Measurements from ENCODE around the gene SOX18. TPM values are rescaled to one million over a fixed set of nuclear protein-coding genes. Genes with fewer than 3 reads are reported as not detected.

The SOX18 gene
- total and polyA plus RNA-seq, 2 of the 13 experiments (the other 11 are each of a cell fraction or from before 2014, with no cell fraction given): 1.6 to 1.9 TPM

DNA sequence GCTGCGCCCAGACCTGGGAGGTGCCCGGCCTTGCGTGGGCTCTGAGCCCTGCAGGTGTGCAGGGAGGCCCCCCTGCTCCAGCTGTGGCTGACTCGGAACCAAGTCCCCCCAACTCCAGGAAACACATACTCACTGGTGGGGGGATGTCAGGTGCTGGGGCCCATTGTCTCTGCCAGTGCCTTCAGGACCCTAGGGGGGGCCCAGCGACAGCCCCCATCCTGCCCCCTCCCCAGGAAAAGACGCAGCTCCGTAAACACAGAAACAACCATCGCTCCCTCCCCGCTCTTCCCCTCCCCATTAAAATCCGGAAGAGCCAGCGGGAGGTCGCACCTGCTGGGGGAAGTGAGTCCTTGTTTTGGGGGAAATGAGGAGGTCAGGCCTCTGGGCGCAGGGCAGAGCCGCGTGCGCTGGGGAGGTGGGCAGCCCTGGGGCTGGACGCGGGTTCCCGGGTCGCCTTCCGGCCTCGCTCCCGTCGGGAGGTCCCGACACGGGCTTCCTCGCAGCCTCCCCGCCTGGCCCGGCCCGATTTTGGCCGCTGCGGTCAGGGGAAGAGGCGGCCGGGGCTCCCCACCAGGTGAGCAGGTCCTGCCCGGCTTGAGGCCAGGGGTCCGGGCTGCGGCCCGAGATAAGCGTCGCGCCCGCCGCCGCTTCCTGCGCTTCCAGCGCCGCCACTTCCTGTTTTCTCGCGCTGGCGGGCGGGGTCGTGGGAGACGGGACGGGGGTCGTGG lies 7.2 kb downstream of the SOX18 start (continued):
- TF ChIP-seq, protein P1, sequence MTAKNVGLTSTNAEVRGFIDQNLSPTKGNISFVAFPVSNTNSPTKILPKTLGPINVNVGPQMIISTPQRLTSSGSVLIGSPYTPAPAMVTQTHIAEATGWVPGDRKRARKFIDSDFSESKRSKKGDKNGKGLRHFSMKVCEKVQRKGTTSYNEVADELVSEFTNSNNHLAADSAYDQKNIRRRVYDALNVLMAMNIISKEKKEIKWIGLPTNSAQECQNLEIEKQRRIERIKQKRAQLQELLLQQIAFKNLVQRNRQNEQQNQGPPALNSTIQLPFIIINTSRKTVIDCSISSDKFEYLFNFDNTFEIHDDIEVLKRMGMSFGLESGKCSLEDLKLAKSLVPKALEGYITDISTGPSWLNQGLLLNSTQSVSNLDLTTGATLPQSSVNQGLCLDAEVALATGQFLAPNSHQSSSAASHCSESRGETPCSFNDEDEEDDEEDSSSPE (CRISPR knock-in tag; IDR thresholded peaks at IDR 0.05): peak; percentile 49
- TF ChIP-seq SETDB1 (CRISPR knock-in tag; IDR thresholded peaks at IDR 0.05; ENCODE audit: borderline replicate concordance) (no peak), ZNF567 (CRISPR knock-in tag; IDR thresholded peaks at IDR 0.05; ENCODE audit: borderline replicate concordance) (0 out of 2 replicates have a peak, but pooled peaks have one; percentile 75), SNAI1 (CRISPR knock-in tag; IDR thresholded peaks at IDR 0.05; ENCODE audit: borderline replicate concordance) (peak; percentile 45; the same call in 1 of the 2 replicates), ZFP36 (IDR thresholded peaks at IDR 0.05; ENCODE audit: borderline replicate concordance, low read depth, low read length, partially characterized antibody) (no peak), PREB (CRISPR knock-in tag; IDR thresholded peaks at IDR 0.05) (no peak), ARNTL (CRISPR knock-in tag; IDR thresholded peaks at IDR 0.05) (no peak), ZNF776 (CRISPR knock-in tag; IDR thresholded peaks at IDR 0.05) (peak; percentile 74; the same call in 1 of the 2 replicates), ZSCAN21 (CRISPR knock-in tag; IDR thresholded peaks at IDR 0.05; ENCODE audit: borderline replicate concordance) (peak; percentile 47), ZMYM2 (CRISPR knock-in tag; IDR thresholded peaks at IDR 0.05) (no peak), MEF2D (CRISPR knock-in tag; IDR thresholded peaks at IDR 0.05) (no peak; the same call in 1 of the 2 replicates), ZNF496 (CRISPR knock-in tag; IDR thresholded peaks at IDR 0.05; ENCODE audit: insufficient replicate concordance) (no peak), ZNF460 (CRISPR knock-in tag; IDR thresholded peaks at IDR 0.05; ENCODE audit: borderline replicate concordance) (no peak), SP4 (CRISPR knock-in tag; IDR thresholded peaks at IDR 0.05) (peak; percentile 74), MYC (CRISPR knock-in tag; IDR thresholded peaks at IDR 0.05; ENCODE audit: borderline replicate concordance) (peak; percentile 76; the same call in 1 of the 2 replicates), ASH2L (IDR thresholded peaks at IDR 0.05; ENCODE audit: insufficient read length, low read depth, low read length) (no peak), ZNF841 (CRISPR knock-in tag; IDR thresholded peaks at IDR 0.05; ENCODE audit: borderline replicate concordance) (no peak), CAMTA2 (CRISPR knock-in tag; IDR thresholded peaks at IDR 0.05; ENCODE audit: borderline replicate concordance) (0 out of 2 replicates have a peak, but pooled peaks have one; percentile 89)
- TF ChIP-seq, protein P2, sequence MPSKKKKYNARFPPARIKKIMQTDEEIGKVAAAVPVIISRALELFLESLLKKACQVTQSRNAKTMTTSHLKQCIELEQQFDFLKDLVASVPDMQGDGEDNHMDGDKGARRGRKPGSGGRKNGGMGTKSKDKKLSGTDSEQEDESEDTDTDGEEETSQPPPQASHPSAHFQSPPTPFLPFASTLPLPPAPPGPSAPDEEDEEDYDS (CRISPR knock-in tag; IDR thresholded peaks at IDR 0.05): no peak; the same call in 1 of the 2 replicates
- TF ChIP-seq, protein P3, sequence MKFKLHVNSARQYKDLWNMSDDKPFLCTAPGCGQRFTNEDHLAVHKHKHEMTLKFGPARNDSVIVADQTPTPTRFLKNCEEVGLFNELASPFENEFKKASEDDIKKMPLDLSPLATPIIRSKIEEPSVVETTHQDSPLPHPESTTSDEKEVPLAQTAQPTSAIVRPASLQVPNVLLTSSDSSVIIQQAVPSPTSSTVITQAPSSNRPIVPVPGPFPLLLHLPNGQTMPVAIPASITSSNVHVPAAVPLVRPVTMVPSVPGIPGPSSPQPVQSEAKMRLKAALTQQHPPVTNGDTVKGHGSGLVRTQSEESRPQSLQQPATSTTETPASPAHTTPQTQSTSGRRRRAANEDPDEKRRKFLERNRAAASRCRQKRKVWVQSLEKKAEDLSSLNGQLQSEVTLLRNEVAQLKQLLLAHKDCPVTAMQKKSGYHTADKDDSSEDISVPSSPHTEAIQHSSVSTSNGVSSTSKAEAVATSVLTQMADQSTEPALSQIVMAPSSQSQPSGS (CRISPR knock-in tag; IDR thresholded peaks at IDR 0.05): peak; percentile 65
- TF ChIP-seq, protein P4, sequence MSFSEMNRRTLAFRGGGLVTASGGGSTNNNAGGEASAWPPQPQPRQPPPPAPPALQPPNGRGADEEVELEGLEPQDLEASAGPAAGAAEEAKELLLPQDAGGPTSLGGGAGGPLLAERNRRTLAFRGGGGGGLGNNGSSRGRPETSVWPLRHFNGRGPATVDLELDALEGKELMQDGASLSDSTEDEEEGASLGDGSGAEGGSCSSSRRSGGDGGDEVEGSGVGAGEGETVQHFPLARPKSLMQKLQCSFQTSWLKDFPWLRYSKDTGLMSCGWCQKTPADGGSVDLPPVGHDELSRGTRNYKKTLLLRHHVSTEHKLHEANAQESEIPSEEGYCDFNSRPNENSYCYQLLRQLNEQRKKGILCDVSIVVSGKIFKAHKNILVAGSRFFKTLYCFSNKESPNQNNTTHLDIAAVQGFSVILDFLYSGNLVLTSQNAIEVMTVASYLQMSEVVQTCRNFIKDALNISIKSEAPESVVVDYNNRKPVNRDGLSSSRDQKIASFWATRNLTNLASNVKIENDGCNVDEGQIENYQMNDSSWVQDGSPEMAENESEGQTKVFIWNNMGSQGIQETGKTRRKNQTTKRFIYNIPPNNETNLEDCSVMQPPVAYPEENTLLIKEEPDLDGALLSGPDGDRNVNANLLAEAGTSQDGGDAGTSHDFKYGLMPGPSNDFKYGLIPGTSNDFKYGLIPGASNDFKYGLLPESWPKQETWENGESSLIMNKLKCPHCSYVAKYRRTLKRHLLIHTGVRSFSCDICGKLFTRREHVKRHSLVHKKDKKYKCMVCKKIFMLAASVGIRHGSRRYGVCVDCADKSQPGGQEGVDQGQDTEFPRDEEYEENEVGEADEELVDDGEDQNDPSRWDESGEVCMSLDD (CRISPR knock-in tag; IDR thresholded peaks at IDR 0.05; ENCODE audit: borderline replicate concordance): peak; percentile 66; the same call in 1 of the 2 replicates

Data from HepG2 (cell line).